Measurements from ENCODE around the gene LDLRAD4. TPM values are rescaled to one million over a fixed set of nuclear protein-coding genes. Genes with fewer than 3 reads are reported as not detected.

Gene LDLRAD4
- total RNA-seq, 1 donor = 0.43 TPM

DNA sequence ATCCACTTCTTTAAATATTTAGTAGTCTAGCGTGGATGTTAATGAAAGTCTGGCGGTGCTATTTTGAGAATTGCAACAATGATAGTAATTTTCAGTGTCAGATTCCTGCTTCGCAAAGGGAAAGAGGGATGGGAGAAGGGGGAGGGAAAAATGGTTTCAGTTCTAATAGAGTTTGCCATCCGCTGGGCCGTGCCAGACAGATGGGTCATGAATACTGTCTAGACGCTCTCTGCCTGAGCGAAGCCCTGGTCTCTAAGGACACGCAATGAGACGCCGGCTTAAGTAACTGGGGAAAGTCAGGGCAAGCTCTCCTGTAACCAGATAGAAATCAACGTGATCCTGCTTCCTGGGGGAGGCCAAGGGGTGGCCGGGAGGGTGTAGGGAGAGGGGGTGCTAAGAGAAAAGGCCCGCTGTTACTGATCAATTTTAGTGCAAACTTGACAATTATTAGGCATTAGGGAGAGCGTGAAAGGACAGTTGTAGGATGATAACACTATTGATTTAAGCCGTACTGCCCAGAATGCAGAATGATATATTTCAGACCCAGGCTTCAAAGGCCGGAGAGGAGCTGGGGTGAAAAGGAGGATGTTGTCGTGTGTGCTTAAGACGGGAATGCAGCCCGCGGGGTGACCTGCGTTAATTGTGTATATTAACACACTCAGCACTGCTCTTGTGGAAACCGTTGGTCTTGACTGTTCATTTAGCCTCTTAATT, 229.2 kb downstream of the LDLRAD4 start:
- TF ChIP-seq, protein P1, sequence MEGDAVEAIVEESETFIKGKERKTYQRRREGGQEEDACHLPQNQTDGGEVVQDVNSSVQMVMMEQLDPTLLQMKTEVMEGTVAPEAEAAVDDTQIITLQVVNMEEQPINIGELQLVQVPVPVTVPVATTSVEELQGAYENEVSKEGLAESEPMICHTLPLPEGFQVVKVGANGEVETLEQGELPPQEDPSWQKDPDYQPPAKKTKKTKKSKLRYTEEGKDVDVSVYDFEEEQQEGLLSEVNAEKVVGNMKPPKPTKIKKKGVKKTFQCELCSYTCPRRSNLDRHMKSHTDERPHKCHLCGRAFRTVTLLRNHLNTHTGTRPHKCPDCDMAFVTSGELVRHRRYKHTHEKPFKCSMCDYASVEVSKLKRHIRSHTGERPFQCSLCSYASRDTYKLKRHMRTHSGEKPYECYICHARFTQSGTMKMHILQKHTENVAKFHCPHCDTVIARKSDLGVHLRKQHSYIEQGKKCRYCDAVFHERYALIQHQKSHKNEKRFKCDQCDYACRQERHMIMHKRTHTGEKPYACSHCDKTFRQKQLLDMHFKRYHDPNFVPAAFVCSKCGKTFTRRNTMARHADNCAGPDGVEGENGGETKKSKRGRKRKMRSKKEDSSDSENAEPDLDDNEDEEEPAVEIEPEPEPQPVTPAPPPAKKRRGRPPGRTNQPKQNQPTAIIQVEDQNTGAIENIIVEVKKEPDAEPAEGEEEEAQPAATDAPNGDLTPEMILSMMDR (IDR thresholded peaks at IDR 0.05; ENCODE audit: insufficient read depth, low read depth, low read length) = no peak
- peak; percentile 66 for DNase-seq (ENCODE audit: low read depth)
- H3K4me3 ChIP-seq (ENCODE audit: low read depth, low read length) = peak overlapping the region; percentile 11

DNA sequence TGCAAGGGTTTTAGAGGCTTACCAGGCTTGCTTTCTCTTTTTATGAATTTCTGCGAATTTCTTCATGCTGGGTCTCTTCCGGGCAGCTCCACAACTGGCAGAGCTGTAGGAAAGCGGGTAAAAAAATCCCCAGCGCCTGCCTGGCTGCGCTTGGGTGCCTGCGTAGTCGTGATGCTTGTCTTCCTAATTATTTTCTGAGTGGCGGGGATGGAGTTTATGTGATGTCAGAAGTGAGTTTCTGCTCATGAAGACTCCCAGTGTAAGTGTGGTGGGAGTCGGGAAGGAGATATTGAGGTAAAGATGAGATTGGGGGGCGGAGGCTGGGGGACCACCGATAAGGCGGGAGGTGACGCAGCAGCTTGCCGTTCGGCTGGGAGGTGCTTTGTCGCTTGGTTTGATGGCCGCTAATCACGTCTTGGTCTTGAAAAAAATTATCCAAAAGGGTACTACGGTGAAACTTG, 229.8 kb downstream of the LDLRAD4 start:
- TF ChIP-seq, protein P1 (IDR thresholded peaks at IDR 0.05; ENCODE audit: insufficient read depth, low read depth, low read length) = no peak
- H3K4me3 ChIP-seq (ENCODE audit: low read depth, low read length) = no peak overlapping the region
- DNase-seq (ENCODE audit: low read depth) = no peak

DNA sequence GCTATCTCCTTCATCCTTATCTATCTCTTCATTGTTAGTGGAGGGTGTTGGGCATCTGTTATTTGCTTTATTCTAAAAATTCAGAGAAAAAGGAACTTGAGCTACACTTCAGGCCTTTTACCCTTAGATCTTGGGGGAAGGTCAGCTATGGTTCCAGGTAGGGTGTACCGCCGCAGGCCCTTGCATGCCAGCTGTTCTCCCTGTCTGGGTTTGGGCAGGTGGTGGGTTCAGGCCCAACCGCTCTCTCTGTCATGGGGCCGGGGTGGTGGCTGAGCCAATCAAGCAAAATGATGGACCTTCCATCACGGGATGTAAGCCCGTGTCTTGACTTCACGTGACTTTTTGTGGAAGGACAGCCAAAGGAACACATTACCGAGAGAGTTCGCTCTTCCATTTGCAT, 231.1 kb downstream of the LDLRAD4 start:
- TF ChIP-seq, protein P1 (IDR thresholded peaks at IDR 0.05; ENCODE audit: insufficient read depth, low read depth, low read length) = no peak
- H3K4me3 ChIP-seq (ENCODE audit: low read depth, low read length) = no peak overlapping the region
- no peak for DNase-seq (ENCODE audit: low read depth)

- DNase-seq (ENCODE audit: low read depth) = no peak
- H3K4me3 ChIP-seq (ENCODE audit: low read depth, low read length) = no peak overlapping the region
- TF ChIP-seq, protein P1 (IDR thresholded peaks at IDR 0.05; ENCODE audit: insufficient read depth, low read depth, low read length) = no peak
These were observed 232.0 kb downstream of the LDLRAD4 start for GRCh38 chr18:13450289-13451212.

DNA sequence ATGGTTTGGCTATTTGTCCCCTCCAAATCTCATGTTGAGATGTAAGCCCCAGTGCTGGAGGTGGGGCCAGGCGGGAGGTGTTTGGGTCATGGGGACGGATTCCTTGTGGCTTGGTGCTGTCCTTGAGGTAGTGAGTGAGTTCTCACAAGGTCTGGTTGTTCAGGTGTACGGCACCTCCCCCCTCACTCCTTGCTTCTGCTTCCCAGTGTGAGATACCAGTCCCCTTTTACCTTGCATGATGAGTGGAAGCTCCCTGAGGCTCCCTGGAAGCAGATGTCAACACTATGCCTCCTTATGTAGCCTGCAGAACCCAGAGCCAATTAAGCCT, 232.6 kb downstream of the LDLRAD4 start:
- no peak overlapping the region for H3K4me3 ChIP-seq (ENCODE audit: low read depth, low read length)
- TF ChIP-seq, protein P1 (IDR thresholded peaks at IDR 0.05; ENCODE audit: insufficient read depth, low read depth, low read length) = no peak
- DNase-seq (ENCODE audit: low read depth) = no peak

DNA sequence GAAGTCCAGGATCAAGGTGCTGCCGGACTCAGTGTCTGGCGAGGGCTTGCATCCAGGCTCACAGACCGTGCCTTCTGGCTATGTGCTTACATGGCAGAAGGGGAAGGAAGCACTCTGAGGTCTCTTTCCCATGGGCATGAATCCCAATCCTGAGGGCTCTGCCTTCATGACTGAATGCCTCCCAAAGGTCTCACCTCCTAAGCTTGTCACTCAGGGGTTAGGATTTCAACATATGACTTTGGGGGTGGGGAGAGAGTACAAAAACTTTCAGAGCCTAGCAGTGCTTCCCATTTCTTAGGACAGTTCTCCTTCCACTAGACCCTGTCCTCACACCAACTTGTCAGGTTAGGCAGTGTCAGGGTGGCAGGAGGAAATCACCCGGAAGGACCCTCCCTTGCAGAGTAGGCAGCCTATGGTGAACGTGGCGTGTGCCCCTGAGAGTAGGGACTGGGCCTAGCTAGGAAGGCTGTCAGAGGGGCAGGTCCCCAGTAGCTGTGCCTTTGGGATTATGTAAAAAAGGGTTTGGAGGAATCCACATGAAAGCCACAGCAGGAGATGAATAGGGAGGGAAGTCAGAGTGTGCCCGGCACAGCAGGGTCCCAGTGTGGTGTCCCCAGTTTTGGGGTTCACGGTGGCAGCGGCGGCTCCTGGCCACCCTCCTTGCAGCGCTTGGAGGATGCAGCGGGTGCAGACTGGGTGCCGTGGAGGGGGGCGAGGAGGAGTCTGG, 233.3 kb downstream of the LDLRAD4 start:
- TF ChIP-seq, protein P1 (IDR thresholded peaks at IDR 0.05; ENCODE audit: insufficient read depth, low read depth, low read length) = no peak
- DNase-seq (ENCODE audit: low read depth) = no peak
- H3K4me3 ChIP-seq (ENCODE audit: low read depth, low read length) = no peak overlapping the region

Data from fibroblast of villous mesenchyme (primary cell).